ENCODE measurements around the gene PEMT.

Gene PEMT

GRCh38 chr17:17626840-17627239 is 35.3 kb upstream of the PEMT start:
- Histone ChIP-seq H3K9ac (no peak overlapping the region), H4K20me1 (no peaks in the 10 kb centered on the region), H3K4me3 (no peak overlapping the region), H3K4me2 (no peak overlapping the region), H3K36me3 (no peaks in the 10 kb centered on the region), H3K4me1 (peaks cover 23% of the 10 kb centered on the region), H3K9me3 (no peaks in the 10 kb centered on the region; the same call in 1 of the 2 replicates), H3K27ac (no peak overlapping the region), H3K27me3 (no peaks in the 10 kb centered on the region)
- TF ChIP-seq Cebpa-rat (IDR thresholded peaks at IDR 0.05): no peak

GRCh38 chr17:17626151-17626805 is 34.8 kb upstream of the PEMT start:
- no peaks in the 10 kb centered on the region for H4K20me1 ChIP-seq
- H3K36me3 ChIP-seq: no peaks in the 10 kb centered on the region
- no peak for TF ChIP-seq Cebpa-rat (IDR thresholded peaks at IDR 0.05)
- no peak overlapping the region for H3K4me3 ChIP-seq
- no peak overlapping the region for H3K4me2 ChIP-seq
- H3K9ac ChIP-seq: no peak overlapping the region
- no peaks in the 10 kb centered on the region for H3K27me3 ChIP-seq
- H3K4me1 ChIP-seq: peaks cover 28% of the 10 kb centered on the region
- no peaks in the 10 kb centered on the region for H3K9me3 ChIP-seq
- H3K27ac ChIP-seq: no peak overlapping the region

- H3K9me3 ChIP-seq: peaks cover 2% of the 10 kb centered on the region; the same call in 1 of the 2 replicates
- H3K4me2 ChIP-seq: no peak overlapping the region
- H3K4me1 ChIP-seq: peaks cover 32% of the 10 kb centered on the region
- no peak for TF ChIP-seq Cebpa-rat (IDR thresholded peaks at IDR 0.05)
- no peaks in the 10 kb centered on the region for H4K20me1 ChIP-seq
- H3K27ac ChIP-seq: no peak overlapping the region
- no peak overlapping the region for H3K4me3 ChIP-seq
- no peak overlapping the region for H3K9ac ChIP-seq
- no peaks in the 10 kb centered on the region for H3K27me3 ChIP-seq
- no peaks in the 10 kb centered on the region for H3K36me3 ChIP-seq
Measured at GRCh38 chr17:17624741-17625140, 33.2 kb upstream of the PEMT start.

- no peak overlapping the region for H3K9ac ChIP-seq
- H3K27ac ChIP-seq: no peak overlapping the region
- H3K9me3 ChIP-seq: peaks cover 5% of the 10 kb centered on the region; the same call in 1 of the 2 replicates
- H3K27me3 ChIP-seq: no peaks in the 10 kb centered on the region
- no peaks in the 10 kb centered on the region for H4K20me1 ChIP-seq
- no peak for TF ChIP-seq Cebpa-rat (IDR thresholded peaks at IDR 0.05)
- H3K4me2 ChIP-seq: no peak overlapping the region
- no peaks in the 10 kb centered on the region for H3K36me3 ChIP-seq
- peaks cover 29% of the 10 kb centered on the region for H3K4me1 ChIP-seq
- H3K4me3 ChIP-seq: no peak overlapping the region
Measured at GRCh38 chr17:17623904-17624303, 32.4 kb upstream of the PEMT start.

GRCh38 chr17:17621254-17621653 is 29.7 kb upstream of the PEMT start:
- H3K27me3 ChIP-seq: no peaks in the 10 kb centered on the region
- peaks cover 5% of the 10 kb centered on the region; the same call in 1 of the 2 replicates for H3K9me3 ChIP-seq
- H3K4me3 ChIP-seq: no peak overlapping the region
- H3K36me3 ChIP-seq: no peaks in the 10 kb centered on the region
- no peak overlapping the region for H3K9ac ChIP-seq
- peak overlapping the region; percentile 28 for H3K4me2 ChIP-seq
- H3K4me1 ChIP-seq: peaks cover 33% of the 10 kb centered on the region
- H4K20me1 ChIP-seq: no peaks in the 10 kb centered on the region
- no peak for TF ChIP-seq Cebpa-rat (IDR thresholded peaks at IDR 0.05)
- H3K27ac ChIP-seq: no peak overlapping the region

GRCh38 chr17:17613708-17614114 is 22.2 kb upstream of the PEMT start:
- H3K27me3 ChIP-seq: no peaks in the 10 kb centered on the region
- no peaks in the 10 kb centered on the region for H4K20me1 ChIP-seq

GRCh38 chr17:17612085-17613022 is 20.8 kb upstream of the PEMT start:
- no peaks in the 10 kb centered on the region for H3K36me3 ChIP-seq
- TF ChIP-seq Cebpa-rat (IDR thresholded peaks at IDR 0.05): no peak
- no peak overlapping the region for H3K9ac ChIP-seq
- no peaks in the 10 kb centered on the region for H4K20me1 ChIP-seq
- 0 out of 2 replicates have a peak, but pooled peaks cover 9% of the 10 kb centered on the region for H3K4me1 ChIP-seq
- H3K27ac ChIP-seq: no peak overlapping the region
- no peaks in the 10 kb centered on the region for H3K9me3 ChIP-seq
- no peak overlapping the region for H3K4me2 ChIP-seq
- no peaks in the 10 kb centered on the region for H3K27me3 ChIP-seq
- H3K4me3 ChIP-seq: no peak overlapping the region

More at GRCh38 chr17:17613708-17614114, 22.2 kb upstream of the PEMT start:
- Histone ChIP-seq H3K27ac (no peak overlapping the region), H3K4me2 (no peak overlapping the region), H3K9me3 (no peaks in the 10 kb centered on the region), H3K36me3 (no peaks in the 10 kb centered on the region), H3K4me1 (0 out of 2 replicates have a peak, but pooled peaks cover 15% of the 10 kb centered on the region), H3K4me3 (no peak overlapping the region), H3K9ac (no peak overlapping the region)
- TF ChIP-seq Cebpa-rat (IDR thresholded peaks at IDR 0.05): no peak

GRCh38 chr17:17609121-17609520 is 17.6 kb upstream of the PEMT start:
- Histone ChIP-seq H3K4me2 (no peak overlapping the region), H3K36me3 (no peaks in the 10 kb centered on the region), H3K4me1 (peaks cover 22% of the 10 kb centered on the region), H3K9me3 (no peaks in the 10 kb centered on the region), H3K27me3 (no peaks in the 10 kb centered on the region), H3K9ac (no peak overlapping the region), H4K20me1 (no peaks in the 10 kb centered on the region), H3K4me3 (no peak overlapping the region), H3K27ac (no peak overlapping the region)
- TF ChIP-seq Cebpa-rat (IDR thresholded peaks at IDR 0.05): no peak

GRCh38 chr17:17606416-17607000 is 15.0 kb upstream of the PEMT start:
- no peak overlapping the region for H3K4me3 ChIP-seq
- peaks cover 38% of the 10 kb centered on the region for H3K4me1 ChIP-seq
- no peak for TF ChIP-seq Cebpa-rat (IDR thresholded peaks at IDR 0.05)
- no peaks in the 10 kb centered on the region for H3K27me3 ChIP-seq
- no peaks in the 10 kb centered on the region for H3K9me3 ChIP-seq
- H3K36me3 ChIP-seq: no peaks in the 10 kb centered on the region
- H3K4me2 ChIP-seq: peak overlapping the region; percentile 41
- H3K27ac ChIP-seq: no peak overlapping the region
- H4K20me1 ChIP-seq: no peaks in the 10 kb centered on the region
- H3K9ac ChIP-seq: no peak overlapping the region

- Histone ChIP-seq H3K4me1 (peaks cover 38% of the 10 kb centered on the region), H4K20me1 (no peaks in the 10 kb centered on the region), H3K4me2 (peak overlapping the region; percentile 41), H3K9ac (no peak overlapping the region), H3K36me3 (no peaks in the 10 kb centered on the region), H3K27me3 (no peaks in the 10 kb centered on the region), H3K9me3 (no peaks in the 10 kb centered on the region), H3K4me3 (no peak overlapping the region), H3K27ac (no peak overlapping the region)
- no peak for TF ChIP-seq Cebpa-rat (IDR thresholded peaks at IDR 0.05)
Measured at GRCh38 chr17:17605729-17606088, 14.2 kb upstream of the PEMT start.

All from BLaER1 (cell line).